ENCODE data around the gene POLG.

POLG gene

DNA sequence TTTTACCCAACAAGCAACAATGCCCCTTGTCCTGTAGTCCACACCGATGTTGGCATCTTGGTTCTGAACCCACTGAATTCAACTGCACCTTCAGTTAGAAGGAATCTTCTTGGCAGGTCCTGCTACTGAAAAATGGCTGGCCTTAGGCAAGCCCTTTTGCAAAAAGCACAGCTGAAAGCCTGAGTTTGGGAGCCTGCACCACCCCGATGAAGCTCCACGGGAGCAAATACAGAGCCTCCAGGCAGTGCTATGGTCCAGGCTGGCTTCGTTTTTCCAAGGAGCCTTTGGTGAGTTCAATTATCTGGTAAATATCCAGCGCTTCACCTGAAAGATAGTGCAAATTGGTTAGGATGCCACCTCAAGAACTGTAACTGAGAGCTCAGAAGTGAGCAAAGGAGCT is 18.1 kb downstream of the POLG start:
- no peaks in the 10 kb centered on the region for H3K79me2 ChIP-seq
- H2AFZ ChIP-seq = no peak overlapping the region
- H3K27me3 ChIP-seq (ENCODE audit: control insufficient read depth, insufficient read depth, low read length) = no peaks in the 10 kb centered on the region
- no peaks in the 10 kb centered on the region for H3K9me3 ChIP-seq (ENCODE audit: control insufficient read depth, low read length)
- H3K27ac ChIP-seq = no peak overlapping the region
- TF ChIP-seq CTCF (IDR thresholded peaks at IDR 0.05) = no peak
- no peak overlapping the region for H3K4me3 ChIP-seq (ENCODE audit: low read depth, low read length)
- H3K36me3 ChIP-seq (ENCODE audit: control insufficient read depth, insufficient read depth, low read length) = no peaks in the 10 kb centered on the region
- H3K4me2 ChIP-seq (ENCODE audit: low read length) = no peak overlapping the region
- H3K9ac ChIP-seq = no peak overlapping the region
- no peaks in the 10 kb centered on the region for H3K4me1 ChIP-seq

GRCh38 chr15:89315375-89315929 is 19.2 kb downstream of the POLG start:
- Histone ChIP-seq H3K4me3 (ENCODE audit: low read depth, low read length) (no peak overlapping the region), H3K79me2 (no peaks in the 10 kb centered on the region), H3K9me3 (ENCODE audit: control insufficient read depth, low read length) (no peaks in the 10 kb centered on the region), H3K27ac (no peak overlapping the region), H3K4me2 (ENCODE audit: low read length) (no peak overlapping the region), H3K4me1 (no peaks in the 10 kb centered on the region), H3K27me3 (ENCODE audit: control insufficient read depth, insufficient read depth, low read length) (no peaks in the 10 kb centered on the region), H3K9ac (no peak overlapping the region), H3K36me3 (ENCODE audit: control insufficient read depth, insufficient read depth, low read length) (no peaks in the 10 kb centered on the region), H2AFZ (no peak overlapping the region)
- TF ChIP-seq CTCF (IDR thresholded peaks at IDR 0.05) = no peak

- Histone ChIP-seq H3K4me3 (ENCODE audit: low read depth, low read length) (no peak overlapping the region), H3K27me3 (ENCODE audit: control insufficient read depth, insufficient read depth, low read length) (no peaks in the 10 kb centered on the region), H3K36me3 (ENCODE audit: control insufficient read depth, insufficient read depth, low read length) (no peaks in the 10 kb centered on the region), H3K4me1 (no peaks in the 10 kb centered on the region), H3K4me2 (ENCODE audit: low read length) (no peak overlapping the region), H3K79me2 (no peaks in the 10 kb centered on the region), H2AFZ (no peak overlapping the region), H3K27ac (no peak overlapping the region), H3K9ac (no peak overlapping the region), H3K9me3 (ENCODE audit: control insufficient read depth, low read length) (no peaks in the 10 kb centered on the region)
- no peak for TF ChIP-seq CTCF (IDR thresholded peaks at IDR 0.05)
These were observed 24.6 kb downstream of the POLG start for GRCh38 chr15:89309993-89310392.

GRCh38 chr15:89308236-89308635 is 26.4 kb downstream of the POLG start:
- no peak overlapping the region for H3K27ac ChIP-seq
- no peak for TF ChIP-seq CTCF (IDR thresholded peaks at IDR 0.05)
- no peaks in the 10 kb centered on the region for H3K9me3 ChIP-seq (ENCODE audit: control insufficient read depth, low read length)
- no peak overlapping the region for H3K4me3 ChIP-seq (ENCODE audit: low read depth, low read length)
- no peaks in the 10 kb centered on the region for H3K4me1 ChIP-seq
- H3K4me2 ChIP-seq (ENCODE audit: low read length) = no peak overlapping the region
- no peaks in the 10 kb centered on the region for H3K27me3 ChIP-seq (ENCODE audit: control insufficient read depth, insufficient read depth, low read length)
- no peak overlapping the region for H3K9ac ChIP-seq
- H2AFZ ChIP-seq = no peak overlapping the region
- no peaks in the 10 kb centered on the region for H3K36me3 ChIP-seq (ENCODE audit: control insufficient read depth, insufficient read depth, low read length)
- no peaks in the 10 kb centered on the region for H3K79me2 ChIP-seq

DNA sequence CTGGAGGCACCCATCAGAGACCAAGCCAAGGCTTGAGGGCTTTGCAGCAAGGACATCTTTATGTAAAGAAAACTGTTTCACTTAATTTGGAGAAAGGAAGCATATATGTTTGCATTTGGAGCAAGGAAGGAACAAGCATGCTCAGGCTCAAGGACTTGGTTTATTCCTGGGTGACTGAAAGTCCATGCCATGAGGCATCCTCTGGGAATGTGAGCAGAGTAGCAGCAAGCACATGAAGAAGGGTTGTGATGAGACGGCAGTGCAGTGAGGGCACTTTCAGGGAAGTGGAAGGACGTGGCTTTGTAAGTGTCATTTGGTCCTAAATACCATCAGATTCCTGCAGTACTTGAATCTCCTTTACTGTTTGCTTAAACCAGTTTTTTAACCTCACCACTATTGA is 26.8 kb downstream of the POLG start:
- no peak for TF ChIP-seq CTCF (IDR thresholded peaks at IDR 0.05)
- Histone ChIP-seq H3K79me2 (no peaks in the 10 kb centered on the region), H3K4me1 (no peaks in the 10 kb centered on the region), H3K4me2 (ENCODE audit: low read length) (no peak overlapping the region), H3K4me3 (ENCODE audit: low read depth, low read length) (no peak overlapping the region), H3K27ac (no peak overlapping the region), H2AFZ (no peak overlapping the region), H3K9me3 (ENCODE audit: control insufficient read depth, low read length) (no peaks in the 10 kb centered on the region), H3K9ac (no peak overlapping the region), H3K36me3 (ENCODE audit: control insufficient read depth, insufficient read depth, low read length) (no peaks in the 10 kb centered on the region), H3K27me3 (ENCODE audit: control insufficient read depth, insufficient read depth, low read length) (no peaks in the 10 kb centered on the region)

Data from parathyroid adenoma (tissue), 2 donors.